ENCODE data around the gene FBXO36. TPM values are rescaled to one million over a fixed set of nuclear protein-coding genes. Genes with fewer than 3 reads are reported as not detected.

Gene FBXO36
- total and polyA plus RNA-seq, 2 of the 4 experiments (the other 2 are of a cell fraction): 1.3 to 2.2 TPM

- Histone ChIP-seq H2AK5ac (ENCODE audit: low read depth, low read length) (no peak overlapping the region), H3K27me3 (ENCODE audit: control insufficient read depth, insufficient read depth, low read length) (no peaks in the 10 kb centered on the region), H3K4me2 (ENCODE audit: low read depth, low read length) (no peak overlapping the region), H3K27ac (ENCODE audit: insufficient read depth, low read length) (no peak overlapping the region), H4K8ac (ENCODE audit: low read depth in 2 of 2, low read length in 2 of 2) (no peak overlapping the region), H3K23ac (ENCODE audit: low read depth, low read length) (no peak overlapping the region), H2BK120ac (ENCODE audit: low read depth, low read length) (no peak overlapping the region), H3K18ac (ENCODE audit: low read depth, low read length) (no peak overlapping the region), H4K91ac (ENCODE audit: insufficient read depth, low read depth, low read length) (no peak overlapping the region), H3K4me1 (ENCODE audit: control insufficient read depth, insufficient read depth, low read length) (no peaks in the 10 kb centered on the region), H3K4ac (ENCODE audit: low read depth, low read length) (no peak overlapping the region), H2AFZ (replicated peaks; ENCODE audit: low read length, poor library complexity) (no peak overlapping the region), H4K5ac (ENCODE audit: low read depth, low read length) (no peak overlapping the region), H2BK20ac (ENCODE audit: low read depth, low read length) (no peak overlapping the region), H2AK9ac (replicated peaks; ENCODE audit: low read depth, low read length, poor library complexity) (no peak overlapping the region), H3K9me3 (ENCODE audit: control insufficient read depth, insufficient read depth, low read length) (no peaks in the 10 kb centered on the region), H3K4me3 (ENCODE audit: insufficient read depth, low read depth, low read length) (no peak overlapping the region), H2BK15ac (ENCODE audit: low read depth, low read length) (no peak overlapping the region), H3K14ac (replicated peaks; ENCODE audit: low read depth, low read length) (no peak overlapping the region), H2BK5ac (ENCODE audit: low read depth, low read length, poor library complexity, severe bottlenecking) (no peak overlapping the region), H3K36me3 (ENCODE audit: control insufficient read depth, insufficient read depth, low read length) (peaks cover 30% of the 10 kb centered on the region), H3K9ac (ENCODE audit: low read depth, low read length) (no peak overlapping the region), H3K56ac (ENCODE audit: extremely low read depth, insufficient read depth, low read length) (no peak overlapping the region), H3K79me1 (ENCODE audit: low read depth in 1 of 2, low read length in 2 of 2) (peaks cover 30 to 68% of the 10 kb centered on the region in 2 experiments), H4K20me1 (ENCODE audit: insufficient read depth, low read length) (peaks cover 56% of the 10 kb centered on the region), H3K9me1 (ENCODE audit: insufficient read depth, low read length) (peaks cover 3% of the 10 kb centered on the region; the same call in 1 of the 2 replicates)
- dilution Hi-C loops (cut with HindIII; ENCODE audit: low sequenced_read_pairs, unreplicated experiment): no loop called here
- no peak for DNase-seq
- intact Hi-C loops (cut with micrococcal nuclease): no loop called here
- POLR2A ChIA-PET (ENCODE audit: unreplicated experiment): no interaction called here
- TF ChIP-seq POLR2A (IDR thresholded peaks at IDR 0.05; ENCODE audit: low read depth, low read length) (no peak), CTCF (conservative IDR thresholded peaks at IDR 0.05; ENCODE audit: low read depth, low read length) (no peak), MAZ (IDR thresholded peaks at IDR 0.05; ENCODE audit: borderline replicate concordance, low read depth, low read length) (no peak), SMC3 (IDR thresholded peaks at IDR 0.05; ENCODE audit: low read depth, low read length) (no peak), MAFK (IDR thresholded peaks at IDR 0.05; ENCODE audit: low read depth, low read length) (no peak), RAD21 (IDR thresholded peaks at IDR 0.05; ENCODE audit: low read length) (no peak), NFE2L2 (IDR thresholded peaks at IDR 0.05; ENCODE audit: low read depth, low read length) (no peak), BHLHE40 (IDR thresholded peaks at IDR 0.05; ENCODE audit: low read depth, low read length) (no peak), MXI1 (IDR thresholded peaks at IDR 0.05; ENCODE audit: borderline replicate concordance, low read depth, low read length) (no peak), RCOR1 (IDR thresholded peaks at IDR 0.05; ENCODE audit: insufficient replicate concordance, low read length) (no peak), CHD1 (IDR thresholded peaks at IDR 0.05; ENCODE audit: low read depth, low read length) (no peak), ELK1 (IDR thresholded peaks at IDR 0.05; ENCODE audit: borderline replicate concordance, low read depth, low read length) (no peak), FOS (IDR thresholded peaks at IDR 0.05; ENCODE audit: low read depth, low read length) (no peak), RFX5 (IDR thresholded peaks at IDR 0.05; ENCODE audit: low read depth, low read length) (no peak), USF2 (IDR thresholded peaks at IDR 0.05; ENCODE audit: low read depth, low read length) (no peak), CEBPB (IDR thresholded peaks at IDR 0.05; ENCODE audit: low read depth, low read length) (no peak)
- in situ Hi-C loops (cut with MboI; ENCODE audit: low sequenced_read_pairs): no loop called here
- ATAC-seq (ENCODE audit: low read depth): no peak
- CTCF ChIA-PET: no interaction called here
- BruUV-seq (replicated peaks): no TSS peak
- no CpG with 5 or more reads among the region's 5 CpGs for WGBS, 2 experiments (ENCODE audit: extremely low coverage in 2 of 2, insufficient read length in 1 of 2)
Measured at GRCh38 chr2:229880892-229881586, 41.3 kb upstream of the FBXO36 start.

Data from IMR-90 (cell line).